Mucosa of gallbladder (tissue), 1 donor: ENCODE measurements around the gene HIVEP2. TPM values are rescaled to one million over a fixed set of nuclear protein-coding genes. Genes with fewer than 3 reads are reported as not detected.
"Not testable (repeated sequence)": the region's sequence is repeated elsewhere in the genome, so short reads cannot be mapped to it uniquely, and the experiment has no call there.

Experiments used
- DNase-seq: peaks from one replicate; pipeline ENCODE4 v3.0.0-alpha.2; 2020; ENCODE audit warnings: low spot score
- total RNA-seq: library from RNA; stranded (reverse); gene quantifications from one replicate; pipeline ENCODE4 v1.2.1, GENCODE V29; 2021
- donor health status: DM: no; HTN: no; CAD: no.

Gene HIVEP2
- 16.5 TPM for total RNA-seq

GRCh38 chr6:142945049-142945445, at the start of gene HIVEP2:
Gene HIVEP2 (minus strand): TSS chr6:142945176. CDS start chr6:142774738, 170,438 bp downstream.
- DNase-seq, result peak; percentile 85

DNA sequence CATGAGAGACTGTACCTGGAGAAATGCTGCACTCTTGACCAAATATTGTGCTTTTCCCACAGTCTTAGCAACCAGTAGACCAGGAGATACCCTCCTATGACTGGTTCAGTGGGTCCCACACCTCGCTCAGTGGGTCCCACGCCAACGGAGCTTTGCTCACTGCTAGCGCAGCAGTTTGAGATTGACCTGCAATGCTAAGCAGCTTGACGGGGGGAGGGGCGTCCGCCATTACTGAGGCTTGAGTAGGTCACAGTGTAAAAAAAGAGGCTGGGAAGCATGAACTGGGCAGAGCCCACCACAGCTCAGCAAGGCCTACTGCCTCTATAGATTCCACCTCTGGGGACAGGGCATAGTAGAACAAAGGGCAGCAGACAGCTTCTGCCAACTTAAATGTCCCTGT, 49.0 kb upstream of the HIVEP2 start:
- no peak for DNase-seq

- DNase-seq, result no peak
Measured at GRCh38 chr6:142987490-142987889, 42.5 kb upstream of the HIVEP2 start.

DNA sequence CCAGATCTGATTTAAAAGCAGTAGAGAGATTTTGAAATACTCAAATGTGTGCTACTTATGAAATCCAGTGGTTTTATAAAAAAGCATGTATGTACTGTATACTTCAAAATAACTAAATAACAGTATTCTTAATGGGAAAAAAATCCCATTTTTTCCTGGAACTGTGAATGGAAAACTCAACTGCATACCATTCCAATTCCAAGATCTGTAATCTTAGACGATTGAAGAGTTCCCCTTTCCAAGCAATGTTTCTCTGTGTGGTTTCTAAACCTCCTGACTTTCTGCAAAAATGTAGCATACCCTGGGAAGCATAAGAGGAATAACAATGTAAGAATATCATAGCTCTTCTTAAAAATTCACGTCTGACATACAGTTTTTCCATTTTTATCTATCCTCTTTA, 40.3 kb upstream of the HIVEP2 start:
- DNase-seq, result no peak

DNA sequence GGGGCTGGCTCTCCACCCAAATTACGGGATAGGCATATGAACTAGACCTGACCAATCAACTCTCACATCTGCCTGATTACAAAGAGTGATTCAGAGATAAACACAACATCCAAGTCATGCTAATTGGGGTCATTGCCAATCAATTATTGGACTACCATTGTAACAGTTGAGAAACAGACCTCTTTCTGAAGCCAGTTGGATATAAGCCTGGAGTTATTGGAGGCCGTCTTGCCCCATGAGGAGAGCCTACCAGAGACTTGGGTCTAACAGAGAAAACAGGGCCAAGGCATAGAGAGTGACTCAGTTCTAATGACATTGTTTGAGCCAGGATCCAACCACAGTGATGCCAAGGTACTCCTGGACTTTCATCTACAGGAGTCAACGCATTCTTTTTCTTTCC, 39.4 kb upstream of the HIVEP2 start:
- DNase-seq, result no peak

DNA sequence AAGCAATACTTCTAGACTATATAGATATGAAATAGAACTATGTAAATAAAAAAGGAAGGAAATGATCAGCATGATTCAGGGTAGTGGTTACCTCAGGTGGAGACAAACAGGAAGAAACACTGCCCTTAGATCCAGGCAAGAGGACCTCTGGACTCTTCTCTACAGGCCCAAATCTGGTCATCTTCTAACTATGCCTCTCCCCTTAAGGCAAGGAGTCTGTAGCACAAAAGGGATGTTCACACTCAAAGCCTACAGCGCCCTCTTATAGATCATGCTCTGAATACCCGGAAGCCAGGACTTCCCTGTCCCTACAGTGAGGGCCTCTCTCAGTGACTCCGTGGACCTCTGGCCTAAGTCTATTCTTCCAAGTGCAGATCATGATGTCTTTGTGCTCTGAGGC, 30.4 kb upstream of the HIVEP2 start:
- DNase-seq, result no peak

- DNase-seq, result not testable (repeated sequence)
Measured at GRCh38 chr6:142970941-142971340, 26.0 kb upstream of the HIVEP2 start.

- no peak for DNase-seq
Measured at GRCh38 chr6:142968601-142969000, 23.6 kb upstream of the HIVEP2 start.

DNA sequence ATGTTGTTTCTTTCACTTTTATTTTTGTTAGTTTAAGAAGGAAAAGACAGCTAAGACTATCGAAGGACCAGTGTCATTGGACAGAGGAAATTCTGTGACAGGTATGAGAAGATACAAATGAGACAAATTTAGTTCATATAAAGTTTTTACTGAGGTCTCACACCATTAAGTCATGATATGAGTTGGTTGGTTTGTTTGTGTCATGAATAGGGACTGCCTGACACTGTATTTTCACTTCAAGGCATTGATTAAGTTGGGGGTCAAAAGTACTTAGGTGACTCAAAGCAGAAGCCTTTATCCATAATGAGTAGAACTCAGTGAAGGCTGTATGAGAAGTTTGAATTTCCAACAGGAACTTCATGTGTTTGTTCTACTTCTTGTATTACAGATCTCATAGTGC, 21.3 kb upstream of the HIVEP2 start:
- DNase-seq, result no peak

- DNase-seq, result no peak
Measured at GRCh38 chr6:142965164-142965563, 20.2 kb upstream of the HIVEP2 start.

GRCh38 chr6:142960098-142960497, 15.1 kb upstream of the HIVEP2 start:
- no peak for DNase-seq

- no peak for DNase-seq
Measured at GRCh38 chr6:142958343-142958742, 13.4 kb upstream of the HIVEP2 start.

- DNase-seq, result no peak
Measured at GRCh38 chr6:142956726-142957125, 11.8 kb upstream of the HIVEP2 start.

DNA sequence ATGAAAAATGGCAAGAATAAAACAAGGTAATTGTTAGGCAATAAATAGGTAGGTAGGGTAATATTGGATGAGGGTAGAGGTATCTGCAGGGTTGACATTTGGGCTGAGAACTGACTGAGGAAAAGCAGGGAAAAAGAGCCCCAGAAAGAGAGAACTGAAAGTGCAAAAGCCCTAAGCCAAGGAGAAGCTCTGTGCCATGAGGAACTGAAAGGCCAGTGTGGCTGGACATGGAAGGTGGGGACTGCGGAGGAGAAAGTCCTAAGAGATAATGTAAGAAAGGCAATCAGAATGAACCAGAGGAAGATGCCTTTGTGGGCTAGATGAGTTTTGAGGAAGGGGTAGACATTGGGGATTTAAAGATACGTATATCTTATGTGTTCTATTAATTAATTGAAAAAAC, 9.9 kb upstream of the HIVEP2 start:
- no peak for DNase-seq

DNA sequence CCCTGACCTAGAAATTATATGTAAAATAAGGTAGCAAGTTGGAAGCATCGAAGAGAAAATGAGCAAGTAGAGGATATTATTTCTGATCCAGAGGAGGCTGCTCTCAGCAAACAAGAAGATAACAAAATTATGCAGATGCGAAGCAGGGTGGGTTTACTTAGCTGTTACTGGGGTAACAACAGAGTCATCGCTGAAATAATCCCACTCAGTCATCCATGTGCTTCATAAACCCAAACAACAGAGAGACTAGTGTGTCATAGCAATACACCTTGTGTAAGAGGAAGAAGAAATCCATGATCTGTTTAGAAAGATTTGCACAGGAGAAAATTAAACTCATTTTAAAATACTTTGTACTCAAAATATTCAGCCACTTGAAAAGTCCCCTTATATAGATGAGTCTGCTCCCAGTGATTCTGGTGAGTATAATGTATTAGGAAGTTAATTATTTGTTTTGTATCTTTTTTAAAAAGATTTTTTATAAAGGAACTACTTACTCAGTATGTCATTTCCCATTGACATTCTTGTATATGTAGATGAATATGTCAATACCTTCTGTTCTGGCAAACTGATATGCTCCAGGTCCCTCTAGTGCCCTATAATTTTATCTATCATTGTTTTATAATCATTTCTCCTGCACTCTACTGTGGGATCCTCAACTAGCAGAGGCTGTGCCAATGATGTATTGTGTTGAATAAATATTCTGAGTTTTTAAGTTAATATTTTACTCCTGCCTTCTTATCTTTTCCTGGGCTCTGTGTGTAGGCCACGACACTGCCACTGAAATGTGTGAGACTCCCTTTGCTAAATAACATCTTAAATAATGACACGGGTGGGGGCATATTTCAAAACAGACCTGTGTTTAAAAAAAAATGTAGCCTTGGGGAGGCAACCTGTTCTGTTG, 8.6 kb upstream of the HIVEP2 start:
- no peak for DNase-seq

DNA sequence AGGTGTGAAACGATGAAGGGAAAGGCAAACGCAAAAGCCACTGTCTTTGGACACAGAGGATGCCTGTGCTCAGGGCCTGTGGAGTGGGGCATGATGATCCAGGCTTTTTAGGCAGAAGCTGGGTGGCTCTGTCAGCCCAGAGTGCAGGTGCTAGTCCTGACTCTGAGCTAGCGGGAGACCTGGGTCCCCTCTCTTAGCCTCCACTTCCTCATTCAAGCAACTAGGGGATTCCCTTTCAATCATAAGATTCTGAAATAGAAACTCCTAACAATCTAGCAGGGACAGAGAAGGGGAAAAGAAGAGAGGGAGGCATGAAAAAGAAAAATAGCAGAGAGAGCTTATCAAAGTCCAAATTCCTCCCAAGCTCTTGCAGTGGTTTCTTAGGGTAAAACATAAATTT, 7.6 kb upstream of the HIVEP2 start:
- DNase-seq, result no peak

DNA sequence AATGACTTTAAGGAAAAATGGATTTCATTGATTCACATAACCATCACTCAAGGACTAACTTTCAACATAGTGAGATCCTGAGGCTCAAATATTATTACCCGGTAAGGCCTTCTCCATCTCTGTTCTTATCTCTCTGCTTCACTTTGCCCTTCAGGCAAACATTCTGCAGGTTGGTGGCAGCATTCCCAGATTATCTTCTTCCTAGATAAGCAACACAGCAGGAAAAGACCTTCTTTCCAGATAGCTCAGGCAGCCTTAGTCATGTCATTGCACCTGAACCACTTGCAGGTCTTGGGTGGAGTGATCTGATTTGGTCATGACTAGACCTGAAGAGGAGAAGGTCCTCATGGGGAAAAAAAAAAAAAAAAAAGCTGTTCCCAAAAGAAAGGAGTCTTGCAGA, 5.3 kb upstream of the HIVEP2 start:
- no peak for DNase-seq

DNA sequence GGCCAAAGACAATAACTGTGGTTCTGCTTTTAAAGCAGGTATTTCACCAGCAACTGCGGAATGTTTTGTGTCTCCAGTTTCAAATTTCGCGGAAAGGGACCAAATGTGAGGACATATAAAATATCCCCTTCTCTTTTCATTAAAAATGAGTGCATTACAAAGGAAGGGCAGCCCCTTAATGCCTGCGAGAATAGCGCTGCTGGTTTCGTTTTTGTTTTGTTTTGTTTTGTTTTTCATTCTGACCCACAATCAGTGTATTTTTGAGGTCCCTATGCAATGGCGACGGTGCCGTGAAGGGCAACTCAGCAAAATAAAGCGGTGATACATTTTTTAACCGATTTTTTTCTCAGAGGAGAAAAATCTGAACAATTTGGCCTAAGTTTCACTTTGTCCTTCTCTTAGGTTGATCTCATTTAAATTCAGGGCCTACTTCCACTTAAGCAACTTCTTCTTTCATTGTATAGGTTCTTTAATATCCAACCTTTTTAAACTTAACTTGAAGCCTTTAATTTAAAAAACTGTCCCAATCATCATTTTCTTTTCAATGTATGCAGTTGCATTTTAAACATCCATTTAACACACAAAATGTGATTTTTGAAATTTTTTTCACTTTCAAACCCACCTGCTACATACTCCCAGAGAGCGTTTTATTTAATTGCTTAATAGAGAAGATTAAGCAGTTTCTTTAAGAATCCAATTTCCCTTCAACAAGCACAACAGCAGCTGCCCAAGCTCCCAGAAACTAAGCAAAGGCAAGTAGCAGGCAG, 2.9 kb upstream of the HIVEP2 start:
- DNase-seq, result no peak

DNA sequence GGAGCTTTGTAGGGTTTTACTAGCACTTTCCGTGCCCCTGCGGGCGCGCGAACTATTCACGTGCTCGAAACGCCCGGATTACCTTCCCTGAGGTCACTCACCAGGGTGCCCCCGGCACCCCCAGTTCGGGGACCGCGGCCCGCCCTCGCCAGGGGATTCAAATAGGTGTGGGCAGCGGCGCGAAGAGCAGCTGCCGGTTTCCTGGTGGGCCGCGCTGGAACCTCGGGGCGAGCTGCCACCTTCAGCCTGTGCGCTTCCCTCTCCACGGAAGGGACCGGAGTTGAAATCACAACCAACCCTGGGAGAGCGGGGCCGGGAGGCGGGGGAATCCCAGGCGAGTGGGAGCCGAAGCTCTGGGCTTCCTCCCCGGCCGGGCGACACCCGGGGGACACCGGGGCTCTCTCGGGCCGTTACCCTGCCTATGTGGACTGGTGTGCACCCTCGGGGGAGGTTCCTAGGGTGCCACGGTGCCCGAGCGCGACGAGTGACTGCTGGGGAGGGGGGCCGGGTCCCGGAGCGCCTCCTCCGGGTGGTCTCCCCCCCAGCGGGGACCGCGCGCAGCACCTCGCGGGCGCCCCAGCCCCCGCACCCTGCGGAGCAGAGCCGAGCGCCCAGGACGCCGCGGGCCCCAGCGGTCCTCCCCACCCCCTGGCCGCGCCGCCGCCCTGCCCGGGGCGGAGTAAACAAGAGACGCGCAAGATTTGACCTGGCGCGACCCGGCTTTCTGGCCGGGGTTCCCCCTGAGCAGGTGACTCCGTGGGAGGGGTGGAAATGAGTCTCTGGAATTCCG, 2.1 kb upstream of the HIVEP2 start:
- peak; percentile 86 for DNase-seq

GRCh38 chr6:142946181-142946923, 1.4 kb upstream of the HIVEP2 start:
- DNase-seq, result peak; percentile 97

- DNase-seq, result peak; percentile 53
Measured at GRCh38 chr6:142945446-142946180, 637 bp upstream of the HIVEP2 start.
